Putamen (tissue), 1 donor: ENCODE results near the gene KIR2DL3.
"Not testable (repeated sequence)": the region's sequence is repeated elsewhere in the genome, so short reads cannot be mapped to it uniquely, and the experiment has no call there.

Experiments
- DNase-seq: peaks from one replicate; pipeline ENCODE4 v3.0.0-alpha.2; 2016; ENCODE audit warnings: low spot score

The KIR2DL3 gene

GRCh38 chr19:54738306-54738705 lies at the start of gene KIR2DL3:
Gene KIR2DL3, plus strand, starts transcription at chr19:54738513. Its CDS starts 33 bp downstream, at chr19:54738546.
- not testable (repeated sequence) for DNase-seq

GRCh38 chr19:54691582-54692297 lies 46.6 kb upstream of the KIR2DL3 start:
- DNase-seq = no peak

GRCh38 chr19:54692298-54692615 lies 46.1 kb upstream of the KIR2DL3 start:
- no peak for DNase-seq

GRCh38 chr19:54694648-54695047 lies 43.7 kb upstream of the KIR2DL3 start:
- no peak for DNase-seq

GRCh38 chr19:54696117-54696548 lies 42.2 kb upstream of the KIR2DL3 start:
- no peak for DNase-seq

GRCh38 chr19:54696766-54697165 lies 41.5 kb upstream of the KIR2DL3 start:
- no peak for DNase-seq

GRCh38 chr19:54697716-54698115 lies 40.6 kb upstream of the KIR2DL3 start:
- not testable (repeated sequence) for DNase-seq

- no peak for DNase-seq
Observed at GRCh38 chr19:54704928-54705327, 33.4 kb upstream of the KIR2DL3 start.

- DNase-seq = no peak
Observed at GRCh38 chr19:54707962-54708361, 30.4 kb upstream of the KIR2DL3 start.

- DNase-seq = no peak
Observed at GRCh38 chr19:54708781-54709180, 29.5 kb upstream of the KIR2DL3 start.

GRCh38 chr19:54709212-54709948 lies 28.9 kb upstream of the KIR2DL3 start:
- no peak for DNase-seq

- not testable (repeated sequence) for DNase-seq
Observed at GRCh38 chr19:54709956-54710355, 28.4 kb upstream of the KIR2DL3 start.

GRCh38 chr19:54724142-54724541 lies 14.2 kb upstream of the KIR2DL3 start, which contains the start of gene KIR3DL3:
Gene KIR3DL3, plus strand, starts transcription at chr19:54724442. Its CDS starts 55 bp downstream, at chr19:54724497.
- DNase-seq = no peak

- no peak for DNase-seq
Observed at GRCh38 chr19:54724644-54725043, 13.7 kb upstream of the KIR2DL3 start.

GRCh38 chr19:54725321-54725720 lies 13.0 kb upstream of the KIR2DL3 start:
- no peak for DNase-seq

GRCh38 chr19:54727562-54727961 lies 10.8 kb upstream of the KIR2DL3 start:
- DNase-seq = no peak

GRCh38 chr19:54728167-54728566 lies 10.1 kb upstream of the KIR2DL3 start:
- no peak for DNase-seq

GRCh38 chr19:54729416-54730188 lies 8.7 kb upstream of the KIR2DL3 start:
- DNase-seq = no peak

GRCh38 chr19:54731191-54731590 lies 7.1 kb upstream of the KIR2DL3 start:
- DNase-seq = no peak

GRCh38 chr19:54738715-54739114 lies 402 bp downstream of the KIR2DL3 start:
- DNase-seq = no peak

GRCh38 chr19:54739587-54740497 lies 1.5 kb downstream of the KIR2DL3 start:
- DNase-seq = no peak

GRCh38 chr19:54741950-54742349 lies 3.6 kb downstream of the KIR2DL3 start:
- DNase-seq = not testable (repeated sequence)
